Measurements from ENCODE around the gene RASAL1.

RASAL1 gene

GRCh38 chr12:113104953-113105510 is 30.5 kb downstream of the RASAL1 start:
- no peak overlapping the region for H3K4me3 ChIP-seq (ENCODE audit: low read length)
- TF ChIP-seq CTCF (IDR thresholded peaks at IDR 0.05; ENCODE audit: insufficient read depth, low read depth, low read length, missing control alignments) = no peak
- no peak for DNase-seq (ENCODE audit: low read depth)

DNA sequence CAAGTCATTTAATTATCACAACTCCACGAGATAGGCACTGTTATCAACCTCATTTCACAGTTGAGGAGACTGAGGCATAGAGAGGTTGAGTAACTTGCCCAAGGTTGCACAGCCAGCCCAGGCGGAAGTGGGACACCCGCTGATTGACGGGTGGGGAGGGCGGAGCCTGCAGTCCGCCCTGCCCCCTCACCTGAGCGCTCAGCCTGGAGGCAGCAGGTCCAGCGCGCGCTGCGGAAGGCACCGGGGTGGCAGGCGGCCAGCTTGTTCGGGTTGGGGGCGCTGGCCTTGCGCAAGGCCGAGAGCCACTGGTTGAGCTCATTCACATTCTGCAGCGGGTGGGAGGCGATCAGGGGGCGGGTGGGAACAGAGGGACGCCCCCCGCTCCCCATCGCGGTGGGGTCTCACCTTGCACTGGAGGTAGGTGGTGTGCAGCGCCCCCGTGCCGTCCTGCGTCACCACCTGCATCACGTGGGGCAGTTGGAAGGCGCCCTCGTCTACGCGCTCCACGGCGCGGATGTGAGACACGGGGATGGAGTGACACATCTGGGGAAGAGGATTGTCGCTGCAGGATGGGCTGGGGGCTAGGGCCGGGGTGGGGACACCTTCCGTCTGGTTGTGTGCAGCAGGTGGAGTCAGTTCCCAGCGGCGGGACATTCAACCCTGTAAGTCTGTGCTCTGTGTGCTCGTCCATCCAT is 31.7 kb downstream of the RASAL1 start:
- DNase-seq (ENCODE audit: low read depth) = peak; percentile 35
- no peak overlapping the region for H3K4me3 ChIP-seq (ENCODE audit: low read length)
- TF ChIP-seq CTCF (IDR thresholded peaks at IDR 0.05; ENCODE audit: insufficient read depth, low read depth, low read length, missing control alignments) = no peak

- DNase-seq (ENCODE audit: low read depth) = no peak
- H3K4me3 ChIP-seq (ENCODE audit: low read length) = no peak overlapping the region
- TF ChIP-seq CTCF (IDR thresholded peaks at IDR 0.05; ENCODE audit: insufficient read depth, low read depth, low read length, missing control alignments) = no peak
These were observed 32.8 kb downstream of the RASAL1 start for GRCh38 chr12:113102811-113103210.

- TF ChIP-seq CTCF (IDR thresholded peaks at IDR 0.05; ENCODE audit: insufficient read depth, low read depth, low read length, missing control alignments) = no peak
- H3K4me3 ChIP-seq (ENCODE audit: low read length) = no peak overlapping the region
- no peak for DNase-seq (ENCODE audit: low read depth)
These were observed 33.8 kb downstream of the RASAL1 start for GRCh38 chr12:113101751-113102150.

- H3K4me3 ChIP-seq (ENCODE audit: low read length) = no peak overlapping the region
- TF ChIP-seq CTCF (IDR thresholded peaks at IDR 0.05; ENCODE audit: insufficient read depth, low read depth, low read length, missing control alignments) = no peak
- DNase-seq (ENCODE audit: low read depth) = no peak
These were observed 35.8 kb downstream of the RASAL1 start for GRCh38 chr12:113099764-113100163.

GRCh38 chr12:113099364-113099763 is 36.2 kb downstream of the RASAL1 start:
- H3K4me3 ChIP-seq (ENCODE audit: low read length) = no peak overlapping the region
- TF ChIP-seq CTCF (IDR thresholded peaks at IDR 0.05; ENCODE audit: insufficient read depth, low read depth, low read length, missing control alignments) = no peak
- no peak for DNase-seq (ENCODE audit: low read depth)
